ENCODE results near the gene HIPK2. TPM values are rescaled to one million over a fixed set of nuclear protein-coding genes. Genes with fewer than 3 reads are reported as not detected.
"Not testable (repeated sequence)": the region's sequence is repeated elsewhere in the genome, so short reads cannot be mapped to it uniquely, and the experiment has no call there.

HIPK2 gene
- total RNA-seq, 4 donors from 2014 or later = 13.6 to 21.8 (median 18.2) TPM

DNA sequence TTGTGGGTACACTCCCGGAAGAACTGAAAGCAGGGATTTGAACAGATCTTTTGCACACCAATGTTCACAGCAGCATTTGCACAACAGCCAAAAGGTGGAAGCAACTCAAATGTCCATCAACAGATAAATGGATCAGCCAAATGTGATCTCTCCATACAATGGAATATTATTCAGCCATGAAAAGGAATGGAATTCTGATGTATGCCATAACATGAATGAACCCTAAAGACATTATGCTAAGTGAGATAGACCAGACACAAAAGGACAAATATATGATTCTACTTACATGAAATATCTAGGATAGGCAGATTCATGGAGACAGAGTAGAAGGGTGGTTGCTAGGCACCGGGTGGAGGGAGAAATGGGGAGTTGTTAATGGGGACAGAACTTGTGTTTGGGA lies 217.6 kb downstream of the HIPK2 start:
- Histone ChIP-seq H3K4me3 (no peak overlapping the region), H3K9me3 (no peaks in the 10 kb centered on the region), H3K4me1 (no peaks in the 10 kb centered on the region), H3K27me3 (peaks cover 3% of the 10 kb centered on the region), H3K36me3 (no peaks in the 10 kb centered on the region), H3K27ac (no peak overlapping the region)
- 83% methylated on average over 2 of the region's 2 CpGs for WGBS
- no peak for DNase-seq (ENCODE audit: low spot score in 2 of 2)
- TF ChIP-seq POLR2A (IDR thresholded peaks at IDR 0.05) (no peak), EP300 (IDR thresholded peaks at IDR 0.05) (no peak)

DNA sequence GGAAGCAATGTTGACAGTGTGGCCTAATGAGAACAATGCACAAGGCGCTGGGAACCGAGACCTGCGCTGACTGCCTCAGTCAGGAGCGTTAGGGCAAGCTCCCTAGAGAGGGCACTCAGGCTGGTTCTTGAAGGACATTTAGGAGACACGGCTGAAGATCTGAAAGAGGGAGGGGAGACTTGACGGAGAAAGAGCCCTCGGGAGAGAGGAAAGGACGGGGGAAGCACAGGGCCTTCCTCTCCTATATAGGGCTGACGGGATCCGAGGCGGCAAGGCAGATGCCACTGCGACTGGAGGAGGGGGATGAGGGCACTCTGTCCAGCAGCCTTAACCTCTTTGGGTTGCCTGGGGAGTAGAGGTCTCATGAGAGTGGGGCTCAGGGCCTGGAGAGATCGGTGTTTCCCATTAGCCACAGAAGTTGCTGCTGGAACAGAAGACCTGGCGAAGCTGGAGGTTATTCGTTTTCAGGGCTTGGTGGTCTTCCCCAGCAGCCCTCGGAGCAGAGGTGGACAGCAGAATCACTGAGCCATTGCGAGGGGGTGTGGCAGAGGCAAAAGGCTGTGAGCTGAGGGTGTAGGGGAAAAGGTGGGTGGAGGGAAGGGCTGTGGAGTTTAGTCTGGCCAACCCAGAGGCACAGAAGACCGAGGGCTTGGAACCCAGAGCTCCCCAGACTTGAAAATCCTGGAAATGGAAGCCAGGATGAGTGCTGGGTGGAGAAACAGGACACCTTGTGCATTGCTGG lies 218.3 kb downstream of the HIPK2 start:
- peak in 1 of 2 donors; percentile 4 for DNase-seq (ENCODE audit: low spot score in 2 of 2)
- peaks cover 3% of the 10 kb centered on the region for H3K27me3 ChIP-seq
- no peaks in the 10 kb centered on the region for H3K4me1 ChIP-seq
- H3K36me3 ChIP-seq = no peaks in the 10 kb centered on the region
- no peak overlapping the region for H3K4me3 ChIP-seq
- no peaks in the 10 kb centered on the region for H3K9me3 ChIP-seq
- H3K27ac ChIP-seq = no peak overlapping the region
- no peak for TF ChIP-seq POLR2A (IDR thresholded peaks at IDR 0.05)
- no peak for TF ChIP-seq EP300 (IDR thresholded peaks at IDR 0.05)
- no peak for TF ChIP-seq POLR2AphosphoS5 (IDR thresholded peaks at IDR 0.05)
- TF ChIP-seq, protein P1, sequence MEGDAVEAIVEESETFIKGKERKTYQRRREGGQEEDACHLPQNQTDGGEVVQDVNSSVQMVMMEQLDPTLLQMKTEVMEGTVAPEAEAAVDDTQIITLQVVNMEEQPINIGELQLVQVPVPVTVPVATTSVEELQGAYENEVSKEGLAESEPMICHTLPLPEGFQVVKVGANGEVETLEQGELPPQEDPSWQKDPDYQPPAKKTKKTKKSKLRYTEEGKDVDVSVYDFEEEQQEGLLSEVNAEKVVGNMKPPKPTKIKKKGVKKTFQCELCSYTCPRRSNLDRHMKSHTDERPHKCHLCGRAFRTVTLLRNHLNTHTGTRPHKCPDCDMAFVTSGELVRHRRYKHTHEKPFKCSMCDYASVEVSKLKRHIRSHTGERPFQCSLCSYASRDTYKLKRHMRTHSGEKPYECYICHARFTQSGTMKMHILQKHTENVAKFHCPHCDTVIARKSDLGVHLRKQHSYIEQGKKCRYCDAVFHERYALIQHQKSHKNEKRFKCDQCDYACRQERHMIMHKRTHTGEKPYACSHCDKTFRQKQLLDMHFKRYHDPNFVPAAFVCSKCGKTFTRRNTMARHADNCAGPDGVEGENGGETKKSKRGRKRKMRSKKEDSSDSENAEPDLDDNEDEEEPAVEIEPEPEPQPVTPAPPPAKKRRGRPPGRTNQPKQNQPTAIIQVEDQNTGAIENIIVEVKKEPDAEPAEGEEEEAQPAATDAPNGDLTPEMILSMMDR (IDR thresholded peaks at IDR 0.05) = no peak
- WGBS = 82% methylated on average over 18 of the region's 18 CpGs

DNA sequence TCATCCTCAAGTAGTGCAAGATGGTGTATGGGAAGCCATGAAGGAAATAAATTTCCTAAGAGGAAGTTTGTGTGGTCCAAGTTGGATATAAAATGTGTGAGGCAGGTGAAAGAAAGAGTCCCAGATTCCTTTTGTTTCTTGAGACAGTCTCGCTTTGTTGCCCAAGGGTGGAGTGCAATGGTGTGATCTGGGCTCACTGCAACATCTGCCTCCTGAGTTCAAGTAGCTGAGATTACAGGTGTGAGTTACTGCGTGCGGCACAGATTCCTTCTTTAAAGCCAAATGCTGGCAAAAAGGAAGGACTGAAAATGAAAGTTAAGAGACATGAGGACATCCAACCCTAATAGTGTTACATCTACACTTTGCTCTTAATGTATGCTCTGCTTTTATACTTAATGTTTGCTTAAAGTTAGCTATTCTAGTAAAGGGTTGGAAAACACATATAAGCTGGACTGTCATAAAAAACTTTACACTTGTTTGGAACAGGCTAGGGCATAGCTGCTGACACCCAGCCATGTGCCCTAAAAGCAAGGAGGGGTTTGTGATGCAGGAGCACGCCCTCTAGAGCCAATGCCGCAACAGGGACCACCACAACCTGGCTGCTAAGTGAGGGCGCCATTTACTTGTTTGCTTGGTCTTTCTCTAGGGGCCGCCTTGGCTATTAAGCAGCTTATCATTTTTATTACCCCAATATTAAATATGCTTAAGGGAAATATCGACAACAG lies 219.8 kb downstream of the HIPK2 start:
- no peak for DNase-seq (ENCODE audit: low spot score in 2 of 2)
- WGBS = 69% methylated on average over 8 of the region's 8 CpGs
- Histone ChIP-seq H3K27ac (no peak overlapping the region), H3K27me3 (peaks cover 3% of the 10 kb centered on the region), H3K4me1 (no peaks in the 10 kb centered on the region), H3K36me3 (no peaks in the 10 kb centered on the region), H3K4me3 (no peak overlapping the region), H3K9me3 (no peaks in the 10 kb centered on the region)
- TF ChIP-seq POLR2A (IDR thresholded peaks at IDR 0.05) (no peak), POLR2AphosphoS5 (IDR thresholded peaks at IDR 0.05) (no peak), EP300 (IDR thresholded peaks at IDR 0.05) (no peak)
- TF ChIP-seq, protein P1 (IDR thresholded peaks at IDR 0.05) = no peak

DNA sequence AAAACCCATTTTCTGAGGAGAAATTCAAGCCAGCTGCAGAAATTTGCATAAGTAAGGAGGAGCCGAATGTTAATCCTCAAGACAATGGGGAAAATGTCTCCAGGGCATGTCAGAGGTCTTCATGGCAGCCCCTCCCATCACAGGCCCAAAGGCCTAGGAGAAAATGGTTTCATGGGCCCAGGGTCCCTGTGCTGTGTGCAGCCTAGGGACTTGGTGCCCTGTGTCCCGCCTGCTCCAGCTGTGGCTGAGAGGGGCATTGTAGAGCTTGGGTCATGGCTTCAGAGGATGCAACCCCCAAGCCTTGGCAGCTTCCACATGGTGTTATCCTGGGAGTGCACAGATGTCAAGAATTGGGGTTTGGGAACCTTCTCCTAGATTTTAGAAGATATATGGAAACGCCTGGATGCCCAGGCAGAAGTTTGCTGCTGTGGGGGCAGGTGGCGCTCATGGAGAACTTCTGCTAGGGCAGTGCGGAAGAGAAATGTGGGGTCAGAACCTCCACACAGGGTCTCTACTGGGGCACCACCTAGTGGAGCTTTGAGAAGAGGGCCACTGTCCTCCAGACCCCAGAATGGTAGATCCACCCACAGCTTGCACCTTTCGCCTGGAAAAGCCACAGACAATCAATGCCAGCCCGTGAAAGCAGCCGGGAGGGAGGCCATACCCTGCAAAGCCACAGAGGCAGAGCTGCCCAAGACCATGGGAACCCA lies 223.7 kb downstream of the HIPK2 start:
- H3K27me3 ChIP-seq, H3K4me3 ChIP-seq, H3K36me3 ChIP-seq, H3K9me3 ChIP-seq, H3K27ac ChIP-seq, H3K4me1 ChIP-seq: not testable (repeated sequence)
- WGBS = 90% methylated on average over 8 of the region's 8 CpGs
- DNase-seq (ENCODE audit: low spot score in 2 of 2) = peak in 1 of 2 donors; percentile 53

DNA sequence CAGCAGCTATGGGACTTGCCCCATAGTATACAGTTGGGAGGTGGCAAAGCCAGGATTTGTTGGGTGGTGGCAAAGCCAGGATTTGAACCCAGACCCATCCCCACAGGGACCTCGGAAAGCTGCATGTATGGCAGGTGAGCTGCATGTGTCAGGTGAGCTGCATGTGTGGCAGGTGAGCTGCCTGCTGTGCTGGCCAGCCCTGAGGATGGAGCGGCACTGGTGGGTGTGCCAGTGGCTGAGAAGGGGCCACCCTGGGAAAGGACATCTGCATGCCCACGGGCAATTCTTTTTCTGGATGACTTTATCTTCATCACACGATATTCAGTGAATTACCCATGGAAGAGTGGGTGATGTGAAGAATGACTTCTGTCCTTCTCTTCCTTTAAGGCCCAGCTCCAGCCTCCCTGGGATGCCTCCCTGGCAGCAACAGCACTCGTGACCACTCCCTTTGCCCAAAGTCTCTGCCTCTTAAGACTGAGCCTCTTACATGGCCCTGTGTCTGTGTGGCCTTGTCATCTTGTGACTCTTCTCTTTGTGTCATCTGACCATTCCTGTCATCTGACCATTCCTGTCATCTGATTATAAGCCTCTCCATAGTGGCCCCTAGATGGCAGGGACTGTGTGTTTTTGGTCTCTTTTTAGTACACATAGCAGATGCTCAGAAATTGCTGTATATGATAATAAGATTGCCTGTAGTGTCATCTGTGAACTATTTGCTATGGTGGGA lies 229.3 kb downstream of the HIPK2 start:
- Histone ChIP-seq H3K4me3 (no peak overlapping the region), H3K27ac (no peak overlapping the region)
- WGBS = 83% methylated on average over 5 of the region's 5 CpGs

More for the DNA sequence above, 229.3 kb downstream of the HIPK2 start:
- Histone ChIP-seq H3K9me3 (no peaks in the 10 kb centered on the region), H3K4me1 (no peaks in the 10 kb centered on the region), H3K36me3 (no peaks in the 10 kb centered on the region), H3K27me3 (no peaks in the 10 kb centered on the region)
- peak in 1 of 2 donors; percentile 35 for DNase-seq (ENCODE audit: low spot score in 2 of 2)
- TF ChIP-seq EP300 (IDR thresholded peaks at IDR 0.05) = no peak
- TF ChIP-seq POLR2A (IDR thresholded peaks at IDR 0.05) = no peak
- TF ChIP-seq POLR2AphosphoS5 (IDR thresholded peaks at IDR 0.05) = no peak
- TF ChIP-seq, protein P1 (IDR thresholded peaks at IDR 0.05) = no peak
